Hippocampal formation (tissue), 2 donors: ENCODE measurements around the gene PLA2G6.

Source experiments
- DNase-seq, 2 donors: peaks; one replicate each; lab custom pipeline; 2025; lab: John Stamatoyannopoulos, UW

PLA2G6 gene

GRCh38 chr22:38070250-38070921 is 111.2 kb downstream of the PLA2G6 start:
- no peak for DNase-seq

GRCh38 chr22:38069372-38070249 is 112.0 kb downstream of the PLA2G6 start:
- peak; percentile 80 to 85 for DNase-seq

GRCh38 chr22:38068641-38069371 is 112.8 kb downstream of the PLA2G6 start:
- DNase-seq = no peak

GRCh38 chr22:38067761-38068360 is 113.8 kb downstream of the PLA2G6 start:
- DNase-seq = no peak

GRCh38 chr22:38067028-38067415 is 114.6 kb downstream of the PLA2G6 start:
- DNase-seq = no peak

- no peak for DNase-seq
These were observed 115.1 kb downstream of the PLA2G6 start for GRCh38 chr22:38066381-38067027.

- no peak for DNase-seq
These were observed 116.1 kb downstream of the PLA2G6 start for GRCh38 chr22:38065539-38065938.

- DNase-seq = peak; percentile 54 to 66
These were observed 118.8 kb downstream of the PLA2G6 start for GRCh38 chr22:38062791-38063190.
